GM18907 (cell line): ENCODE results near the gene NR2F1.

Experiments
- ATAC-seq: cut with Tn5 transposase; IDR thresholded peaks from one replicate; pipeline ENCODE4 v1.9.1; 2021; ENCODE audit warnings: mild to moderate bottlenecking, moderate library complexity; ENCODE audit not compliant: unreplicated experiment

The NR2F1 gene

DNA sequence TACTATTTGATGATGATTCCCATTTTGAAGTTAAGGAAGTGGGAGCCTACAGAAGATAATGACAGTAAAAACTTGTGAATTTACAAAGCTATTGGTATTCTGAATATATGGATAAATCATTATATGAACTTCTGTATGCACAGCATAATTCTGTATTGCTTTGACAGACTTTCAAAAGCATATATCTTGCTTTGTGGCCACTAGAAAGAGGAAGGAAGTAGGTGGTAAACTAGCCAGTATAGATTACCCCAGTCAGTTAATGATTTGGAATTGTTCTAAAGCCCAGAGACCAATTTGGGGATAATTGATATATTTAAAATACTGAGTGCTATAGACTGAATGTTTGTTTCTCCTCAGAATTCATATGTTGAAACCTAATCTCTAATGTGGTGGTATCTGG is 53.0 kb downstream of the NR2F1 start:
- ATAC-seq: peak; percentile 98

GRCh38 chr5:93636837-93637236 is 53.8 kb downstream of the NR2F1 start:
- no peak for ATAC-seq

- no peak for ATAC-seq
Observed at GRCh38 chr5:93637697-93638096, 54.7 kb downstream of the NR2F1 start.

- no peak for ATAC-seq
Observed at GRCh38 chr5:93642526-93642925, 59.5 kb downstream of the NR2F1 start.
